B cell (primary cell): ENCODE results near the gene TNNI3K. TPM values are rescaled to one million over a fixed set of nuclear protein-coding genes. Genes with fewer than 3 reads are reported as not detected.
A peak's percentile ranks its signal among the peaks of the same experiment; 100 is the strongest.

Source experiments
- ATAC-seq: fragments of 200-7000 bp; cut with Tn5 transposase; one replicate; pipeline ENCODE4 v1.10.0; 2021; ENCODE audit warnings: low read depth, mild to moderate bottlenecking, moderate number of reproducible peaks, moderate library complexity
- CTCF ChIA-PET: fragments of 350-600 bp; sonication (Branson Sonifier 250); formaldehyde crosslinking; loops from one replicate; lab custom pipeline; 2021; ENCODE audit warnings: antibody characterized with exemption, inconsistent platforms; lab: Charles Lee
- POLR2A ChIA-PET: fragments of 350-600 bp; sonication (Branson Sonifier 250); formaldehyde crosslinking; loops from one replicate; lab custom pipeline; 2021; ENCODE audit warnings: antibody characterized with exemption; lab: Charles Lee
- DNase-seq: peaks from one replicate; pipeline ENCODE4 v3.0.0; 2013
- H2AFZ ChIP-seq: 2 replicates; pipeline ENCODE4 v1.6.1; 2012; ENCODE audit warnings: mild to moderate bottlenecking, low read depth, low read length; ENCODE audit not compliant: insufficient read depth, poor library complexity, severe bottlenecking
- H3K27ac ChIP-seq, 2 donors: 1 replicate in 1 of 2; 2 replicates in 1 of 2; pipeline ENCODE4 v1.5.1; 2012 to 2013; ENCODE audit warnings: low read length in 2 of 2, mild to moderate bottlenecking in 2 of 2, moderate library complexity in 1 of 2
- H3K27me3 ChIP-seq, 4 experiments: fragments of 200-600 bp in 1 of 4; sonication (generic) in 1 of 4; replicated peaks in 1 of 4; 1 replicate in 2 of 4; 2 replicates in 2 of 4; pipeline versions ENCODE4 v1.6.1 to v1.7.0; 2013 to 2016; ENCODE audit warnings: low read length in 3 of 4, mild to moderate bottlenecking in 2 of 4, mixed read lengths in 1 of 4, moderate library complexity in 1 of 4; ENCODE audit not compliant: insufficient read depth in 4 of 4, control insufficient read depth in 3 of 4; ENCODE audit errors: control extremely low read depth in 1 of 4
- H3K36me3 ChIP-seq, 2 experiments: replicated peaks in 1 of 2; 1 replicate in 1 of 2; 2 replicates in 1 of 2; pipeline versions ENCODE4 v1.6.1 to v1.7.1; 2013; ENCODE audit warnings: low read length in 1 of 2; ENCODE audit not compliant: insufficient read depth in 2 of 2, control insufficient read depth in 1 of 2; ENCODE audit errors: control extremely low read depth in 1 of 2, extremely low read depth in 1 of 2
- H3K4me1 ChIP-seq, 2 donors: fragments of 200-600 bp in 1 of 2; sonication (generic) in 1 of 2; 1 replicate in 1 of 2; 2 replicates in 1 of 2; pipeline versions ENCODE4 v1.5.1 to v1.6.1; 2013 to 2017; ENCODE audit warnings: low read length in 2 of 2; ENCODE audit not compliant: control insufficient read depth in 2 of 2, insufficient read depth in 2 of 2
- H3K4me2 ChIP-seq: replicated peaks from 2 replicates; pipeline ENCODE3; 2012; ENCODE audit warnings: mild to moderate bottlenecking, low read depth, low read length; ENCODE audit not compliant: poor library complexity, severe bottlenecking
- H3K4me3 ChIP-seq, 5 experiments: fragments of 200-600 bp in 1 of 5; sonication (generic) in 1 of 5; 1 replicate in 3 of 5; 2 replicates in 2 of 5; pipeline versions ENCODE4 v1.5.1 to v1.7.0; 2011 to 2016; ENCODE audit warnings: low read length in 4 of 5, mild to moderate bottlenecking in 4 of 5, low read depth in 2 of 5, control low read depth in 1 of 5, moderate library complexity in 1 of 5; ENCODE audit not compliant: insufficient read depth in 1 of 5; ENCODE audit errors: control extremely low read depth in 1 of 5, extremely low read depth in 1 of 5
- H3K79me2 ChIP-seq: fragments of 200-600 bp; sonication (generic); one replicate; pipeline ENCODE4 v1.6.0; 2016; ENCODE audit warnings: low read length; ENCODE audit not compliant: control insufficient read depth, insufficient read depth
- H3K9ac ChIP-seq: fragments of 200-600 bp; sonication (generic); 2 replicates; pipeline ENCODE4 v1.6.1; 2017; ENCODE audit warnings: mild to moderate bottlenecking, low read length, moderate library complexity
- H3K9me3 ChIP-seq, 3 donors: one replicate each; pipeline versions ENCODE4 v1.6.1 to v1.7.1; 2013; ENCODE audit warnings: low read length in 2 of 3; ENCODE audit not compliant: control insufficient read depth in 2 of 3, insufficient read depth in 1 of 3; ENCODE audit errors: control extremely low read depth in 1 of 3
- H4K20me1 ChIP-seq: 2 replicates; pipeline ENCODE4 v1.6.0; 2012; ENCODE audit warnings: mild to moderate bottlenecking, low read length; ENCODE audit not compliant: insufficient read depth, control insufficient read depth, poor library complexity, severe bottlenecking
- H3K27ac Mint-ChIP-seq: one replicate; pipeline ENCODE4 v1.8.0; 2021; ENCODE audit warnings: mixed read lengths
- H3K27me3 Mint-ChIP-seq: one replicate; pipeline ENCODE4 v1.8.0; 2021; ENCODE audit warnings: mixed read lengths
- H3K4me1 Mint-ChIP-seq: one replicate; pipeline ENCODE4 v1.8.0; 2021; ENCODE audit warnings: mixed read lengths
- H3K4me3 Mint-ChIP-seq: one replicate; pipeline ENCODE4 v1.8.0; 2021; ENCODE audit warnings: mixed read lengths
- H3K9me3 Mint-ChIP-seq: one replicate; pipeline ENCODE4 v1.8.0; 2022; ENCODE audit warnings: mixed read lengths; ENCODE audit not compliant: insufficient read depth
- EZH2 ChIP-seq: IDR thresholded peaks from 2 replicates; pipeline ENCODE4 v1.6.1; 2012; ENCODE audit warnings: borderline replicate concordance, low read depth, mild to moderate bottlenecking, moderate library complexity, low read length; ENCODE audit not compliant: insufficient read depth, poor library complexity, severe bottlenecking
- WGBS: methylation state at CpG from one replicate; pipeline ENCODE4 v1.1.5; 2013; ENCODE audit warnings: missing lambda C conversion rate; ENCODE audit not compliant: insufficient coverage; 5-methylcytosine and 5-hydroxymethylcytosine counted together
- intact Hi-C: fragments of 100-400 bp; cut with micrococcal nuclease; formaldehyde crosslinking; loops from one replicate; pipeline ENCODE4 v1.10.0; 2022
- polyA plus RNA-seq: library from polyadenylated mRNA; depleted of rRNA; stranded (reverse); fragments of >200 nt; gene quantifications from 2 replicates; pipeline ENCODE4 v1.2.3, GENCODE V29; 2012
- total RNA-seq, 2 donors: library from RNA; stranded (reverse); fragments of 120-200 nt in 1 of 2; gene quantifications; 1 replicate in 1 of 2; 2 replicates in 1 of 2; pipeline versions ENCODE4 v1.2.3 to v1.2.4, GENCODE V29; 2013 to 2022
- TF ChIP-seq, protein P1 (sequence below): fragments of 200-600 bp; IDR thresholded peaks from one replicate; pipeline ENCODE4 v1.8.0; 2022; ENCODE audit warnings: antibody characterized with exemption, mild to moderate bottlenecking

TNNI3K gene
- total and polyA plus RNA-seq, 2 donors (not counting 1 experiment from before 2014, with no cell fraction given), result 0.52 to 3.1 TPM

GRCh38 chr1:74570797-74571492 lies 335.8 kb downstream of the TNNI3K start:
- Mint-ChIP-seq H3K27ac (no peak overlapping the region), H3K27me3 (no peaks in the 10 kb centered on the region), H3K4me1 (no peaks in the 10 kb centered on the region), H3K9me3 (no peaks in the 10 kb centered on the region), H3K4me3 (no peak overlapping the region)
- Histone ChIP-seq H3K9ac (no peak overlapping the region), H3K4me3 (no peak overlapping the region), H4K20me1 (no peaks in the 10 kb centered on the region), H3K27me3 (no peaks in the 10 kb centered on the region), H3K4me1 (no peaks in the 10 kb centered on the region), H3K36me3 (no peaks in the 10 kb centered on the region), H2AFZ (no peak overlapping the region), H3K79me2 (no peaks in the 10 kb centered on the region), H3K4me2 (no peak overlapping the region), H3K9me3 (peaks cover 0 to 7% (median 0%) of the 10 kb centered on the region in 3 donors), H3K27ac (no peak overlapping the region)
- ATAC-seq (no peak), DNase-seq (peak; percentile 5)
- POLR2A ChIA-PET, result no interaction called here
- CTCF ChIA-PET, result no interaction called here
- intact Hi-C loops, result no loop called here
- TF ChIP-seq, protein P1, sequence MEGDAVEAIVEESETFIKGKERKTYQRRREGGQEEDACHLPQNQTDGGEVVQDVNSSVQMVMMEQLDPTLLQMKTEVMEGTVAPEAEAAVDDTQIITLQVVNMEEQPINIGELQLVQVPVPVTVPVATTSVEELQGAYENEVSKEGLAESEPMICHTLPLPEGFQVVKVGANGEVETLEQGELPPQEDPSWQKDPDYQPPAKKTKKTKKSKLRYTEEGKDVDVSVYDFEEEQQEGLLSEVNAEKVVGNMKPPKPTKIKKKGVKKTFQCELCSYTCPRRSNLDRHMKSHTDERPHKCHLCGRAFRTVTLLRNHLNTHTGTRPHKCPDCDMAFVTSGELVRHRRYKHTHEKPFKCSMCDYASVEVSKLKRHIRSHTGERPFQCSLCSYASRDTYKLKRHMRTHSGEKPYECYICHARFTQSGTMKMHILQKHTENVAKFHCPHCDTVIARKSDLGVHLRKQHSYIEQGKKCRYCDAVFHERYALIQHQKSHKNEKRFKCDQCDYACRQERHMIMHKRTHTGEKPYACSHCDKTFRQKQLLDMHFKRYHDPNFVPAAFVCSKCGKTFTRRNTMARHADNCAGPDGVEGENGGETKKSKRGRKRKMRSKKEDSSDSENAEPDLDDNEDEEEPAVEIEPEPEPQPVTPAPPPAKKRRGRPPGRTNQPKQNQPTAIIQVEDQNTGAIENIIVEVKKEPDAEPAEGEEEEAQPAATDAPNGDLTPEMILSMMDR, result no peak
- TF ChIP-seq EZH2, result no peak
- 54% methylated on average over 12 of the region's 14 CpGs for WGBS

DNA sequence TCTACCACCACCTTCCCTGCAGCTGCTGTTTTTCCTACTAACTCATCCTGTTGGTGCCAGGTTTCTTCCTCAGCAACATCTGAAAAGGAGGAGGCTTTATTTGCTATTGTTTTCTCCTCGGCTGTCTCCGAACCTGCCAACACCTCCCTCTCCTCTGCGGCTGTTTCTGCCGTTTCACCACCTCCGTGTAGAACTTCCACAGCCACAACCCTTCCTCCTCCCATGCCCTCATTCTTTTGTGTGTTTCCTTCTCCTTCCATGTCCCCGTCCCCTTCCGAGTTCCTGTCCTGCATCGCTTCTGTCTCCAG lies 336.3 kb downstream of the TNNI3K start:
- Mint-ChIP-seq H3K27me3 (no peaks in the 10 kb centered on the region), H3K9me3 (no peaks in the 10 kb centered on the region), H3K27ac (no peak overlapping the region), H3K4me1 (no peaks in the 10 kb centered on the region), H3K4me3 (no peak overlapping the region)
- 33% methylated on average over 8 of the region's 8 CpGs for WGBS
- Histone ChIP-seq H3K27me3 (no peaks in the 10 kb centered on the region), H3K79me2 (no peaks in the 10 kb centered on the region), H3K4me2 (no peak overlapping the region), H3K36me3 (no peaks in the 10 kb centered on the region), H3K4me1 (no peaks in the 10 kb centered on the region), H3K4me3 (no peak overlapping the region), H3K27ac (no peak overlapping the region), H3K9me3 (peaks cover 0 to 7% (median 0%) of the 10 kb centered on the region in 3 donors), H4K20me1 (no peaks in the 10 kb centered on the region), H3K9ac (no peak overlapping the region), H2AFZ (no peak overlapping the region)
- ATAC-seq (no peak), DNase-seq (no peak)
- TF ChIP-seq EZH2, result no peak
- TF ChIP-seq, protein P1, result no peak
- intact Hi-C loops, result no loop called here
- CTCF ChIA-PET, result no interaction called here
- POLR2A ChIA-PET, result no interaction called here
